ENCODE results near the gene SCP2.
A peak's percentile ranks its signal among the peaks of the same experiment; 100 is the strongest.

Gene SCP2

DNA sequence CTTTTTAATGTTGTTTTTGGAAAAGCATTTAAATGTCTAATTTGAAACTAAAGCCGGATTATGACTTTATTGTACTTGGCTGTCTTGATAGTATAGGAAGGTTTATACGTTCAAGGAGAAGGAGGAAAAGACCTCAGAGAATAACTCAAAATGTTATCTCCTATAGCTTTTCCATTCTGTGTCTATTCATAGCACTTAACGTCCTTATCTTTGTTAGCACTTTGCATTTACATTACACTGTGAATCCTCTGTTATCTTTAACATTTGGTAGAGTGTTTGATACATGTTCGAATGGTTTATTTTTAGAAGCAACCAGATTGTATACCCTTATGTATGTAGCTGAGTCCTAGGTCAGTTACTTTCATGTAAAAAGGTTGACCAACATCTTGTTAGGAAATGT is 84.1 kb downstream of the SCP2 start:
- no peak overlapping the region for H3K9ac ChIP-seq (ENCODE audit: low read length in 2 of 2)
- H3K4me3 ChIP-seq (ENCODE audit: low read length in 2 of 2) = no peak overlapping the region
- H3K36me3 ChIP-seq (ENCODE audit: control insufficient read depth in 2 of 2, insufficient read depth in 2 of 2, low read length in 2 of 2) = no peaks in the 10 kb centered on the region
- H3K9me3 ChIP-seq (ENCODE audit: control insufficient read depth in 2 of 2, low read length in 2 of 2) = no peaks in the 10 kb centered on the region
- H3K27me3 ChIP-seq (ENCODE audit: control insufficient read depth in 1 of 2, insufficient read depth in 2 of 2, low read length in 2 of 2) = no peaks in the 10 kb centered on the region
- H3K4me1 ChIP-seq (ENCODE audit: control insufficient read depth, insufficient read depth, low read length) = peaks cover 5% of the 10 kb centered on the region
- H3K27ac ChIP-seq (ENCODE audit: low read length) = no peak overlapping the region

DNA sequence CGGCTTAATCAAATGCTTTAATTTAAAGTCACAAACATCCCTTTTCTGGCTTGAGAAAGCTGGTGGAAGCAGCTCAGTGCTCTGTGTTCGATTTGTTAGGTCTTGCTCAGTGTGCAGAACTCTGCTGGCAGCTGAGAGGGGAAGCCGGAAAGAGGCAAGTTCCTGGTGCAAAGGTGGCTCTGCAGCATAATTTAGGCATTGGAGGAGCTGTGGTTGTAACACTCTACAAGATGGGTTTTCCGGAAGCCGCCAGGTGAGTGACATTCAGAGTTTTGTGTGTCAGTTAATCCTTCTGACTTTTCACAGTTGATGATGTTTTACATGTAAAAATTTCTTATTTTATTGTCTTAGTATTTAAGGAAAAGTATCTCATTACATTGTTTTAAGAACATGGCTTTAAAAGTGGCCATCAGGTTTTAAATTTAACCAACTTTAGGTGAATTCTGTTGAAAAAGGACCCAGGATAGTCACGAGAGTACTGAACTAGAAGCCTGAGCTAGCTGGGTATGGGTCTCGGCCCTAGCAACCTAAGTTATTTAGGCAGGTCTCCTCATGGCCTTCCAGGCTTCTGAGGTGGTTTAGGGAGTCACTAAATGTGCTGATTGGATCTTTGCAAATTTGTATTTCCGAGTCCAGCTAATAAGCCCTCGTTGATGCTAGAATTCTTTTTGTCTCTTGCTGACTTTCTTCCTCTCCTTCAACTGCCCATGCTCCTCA is 87.9 kb downstream of the SCP2 start:
- Histone ChIP-seq H3K9me3 (ENCODE audit: control insufficient read depth in 2 of 2, low read length in 2 of 2) (no peaks in the 10 kb centered on the region), H3K9ac (ENCODE audit: low read length in 2 of 2) (peak overlapping the region; percentile 60 to 77), H3K36me3 (ENCODE audit: control insufficient read depth in 2 of 2, insufficient read depth in 2 of 2, low read length in 2 of 2) (no peaks in the 10 kb centered on the region), H3K27ac (ENCODE audit: low read length) (no peak overlapping the region), H3K4me3 (ENCODE audit: low read length in 2 of 2) (peak overlapping the region; percentile 77 to 78), H3K4me1 (ENCODE audit: control insufficient read depth, insufficient read depth, low read length) (peaks cover 8% of the 10 kb centered on the region), H3K27me3 (ENCODE audit: control insufficient read depth in 1 of 2, insufficient read depth in 2 of 2, low read length in 2 of 2) (no peaks in the 10 kb centered on the region)

DNA sequence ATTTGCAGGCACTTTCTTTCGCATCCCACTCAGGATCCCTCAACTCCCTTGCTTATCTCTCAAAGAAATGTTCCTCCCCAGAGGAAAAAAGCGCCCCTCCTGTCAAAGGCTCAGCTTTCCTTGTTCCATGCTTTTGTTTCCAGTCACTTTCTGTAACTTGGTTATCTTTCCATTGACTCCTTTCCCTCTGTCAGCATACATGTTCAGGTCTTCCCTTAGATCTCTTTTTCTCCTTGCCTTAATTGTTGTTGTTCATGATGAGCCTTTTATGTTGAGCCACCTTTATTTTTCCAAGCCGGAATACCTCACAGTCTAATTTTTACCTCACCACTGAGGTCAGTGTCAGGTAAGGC is 88.4 kb downstream of the SCP2 start:
- H3K9ac ChIP-seq (ENCODE audit: low read length in 2 of 2) = peak overlapping the region; percentile 60 to 77

DNA sequence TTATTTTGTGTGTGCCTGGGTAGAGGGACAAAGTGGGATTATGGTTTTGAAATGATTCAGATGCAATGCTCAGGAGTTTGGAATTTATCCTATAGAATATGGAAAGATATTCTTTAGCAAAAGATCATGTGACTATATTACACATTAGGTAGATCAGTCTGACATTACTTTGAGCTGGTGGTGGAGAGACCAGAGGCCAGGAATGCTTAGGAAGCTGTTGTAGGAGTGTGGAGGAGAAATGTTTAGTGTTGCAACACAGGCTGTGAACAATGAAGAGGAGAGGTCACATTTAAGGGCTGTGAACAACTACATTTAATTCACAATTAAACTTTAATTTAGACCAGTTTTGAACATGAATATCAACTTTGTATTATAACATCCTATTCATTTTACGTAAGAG is 89.6 kb downstream of the SCP2 start:
- no peak overlapping the region for H3K9ac ChIP-seq (ENCODE audit: low read length in 2 of 2)
- H3K9me3 ChIP-seq (ENCODE audit: control insufficient read depth in 2 of 2, low read length in 2 of 2) = no peaks in the 10 kb centered on the region
- H3K4me3 ChIP-seq (ENCODE audit: low read length in 2 of 2) = no peak overlapping the region
- H3K27ac ChIP-seq (ENCODE audit: low read length) = no peak overlapping the region
- peaks cover 8% of the 10 kb centered on the region for H3K4me1 ChIP-seq (ENCODE audit: control insufficient read depth, insufficient read depth, low read length)
- no peaks in the 10 kb centered on the region for H3K27me3 ChIP-seq (ENCODE audit: control insufficient read depth in 1 of 2, insufficient read depth in 2 of 2, low read length in 2 of 2)
- no peaks in the 10 kb centered on the region for H3K36me3 ChIP-seq (ENCODE audit: control insufficient read depth in 2 of 2, insufficient read depth in 2 of 2, low read length in 2 of 2)

More for the DNA sequence above, 88.4 kb downstream of the SCP2 start:
- Histone ChIP-seq H3K4me3 (ENCODE audit: low read length in 2 of 2) (peak overlapping the region; percentile 77 to 78), H3K9me3 (ENCODE audit: control insufficient read depth in 2 of 2, low read length in 2 of 2) (no peaks in the 10 kb centered on the region), H3K36me3 (ENCODE audit: control insufficient read depth in 2 of 2, insufficient read depth in 2 of 2, low read length in 2 of 2) (no peaks in the 10 kb centered on the region), H3K27me3 (ENCODE audit: control insufficient read depth in 1 of 2, insufficient read depth in 2 of 2, low read length in 2 of 2) (no peaks in the 10 kb centered on the region), H3K4me1 (ENCODE audit: control insufficient read depth, insufficient read depth, low read length) (peaks cover 8% of the 10 kb centered on the region), H3K27ac (ENCODE audit: low read length) (no peak overlapping the region)

DNA sequence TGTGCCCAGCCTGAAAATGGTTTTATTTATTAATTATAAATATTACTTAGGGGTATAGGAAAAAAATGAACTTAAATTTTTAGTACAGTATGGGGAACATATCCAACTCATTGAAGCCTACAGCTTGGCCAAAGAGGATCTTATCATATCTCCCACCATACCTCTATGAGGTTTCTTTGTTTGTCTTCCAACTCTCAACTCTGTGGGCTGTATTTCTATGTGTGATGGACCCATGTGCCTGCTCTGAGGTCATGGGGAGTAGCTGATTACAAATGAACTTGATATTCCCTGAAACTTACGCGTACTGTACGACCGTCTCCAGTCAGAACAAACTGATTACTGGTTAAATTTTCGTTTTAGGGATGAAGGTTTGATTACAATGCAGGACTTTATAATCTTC is 93.5 kb downstream of the SCP2 start:
- Histone ChIP-seq H3K27me3 (ENCODE audit: control insufficient read depth in 1 of 2, insufficient read depth in 2 of 2, low read length in 2 of 2) (no peaks in the 10 kb centered on the region), H3K27ac (ENCODE audit: low read length) (no peak overlapping the region), H3K36me3 (ENCODE audit: control insufficient read depth in 2 of 2, insufficient read depth in 2 of 2, low read length in 2 of 2) (no peaks in the 10 kb centered on the region), H3K4me3 (ENCODE audit: low read length in 2 of 2) (no peak overlapping the region), H3K4me1 (ENCODE audit: control insufficient read depth, insufficient read depth, low read length) (peaks cover 15% of the 10 kb centered on the region), H3K9me3 (ENCODE audit: control insufficient read depth in 2 of 2, low read length in 2 of 2) (no peaks in the 10 kb centered on the region), H3K9ac (ENCODE audit: low read length in 2 of 2) (no peak overlapping the region)

DNA sequence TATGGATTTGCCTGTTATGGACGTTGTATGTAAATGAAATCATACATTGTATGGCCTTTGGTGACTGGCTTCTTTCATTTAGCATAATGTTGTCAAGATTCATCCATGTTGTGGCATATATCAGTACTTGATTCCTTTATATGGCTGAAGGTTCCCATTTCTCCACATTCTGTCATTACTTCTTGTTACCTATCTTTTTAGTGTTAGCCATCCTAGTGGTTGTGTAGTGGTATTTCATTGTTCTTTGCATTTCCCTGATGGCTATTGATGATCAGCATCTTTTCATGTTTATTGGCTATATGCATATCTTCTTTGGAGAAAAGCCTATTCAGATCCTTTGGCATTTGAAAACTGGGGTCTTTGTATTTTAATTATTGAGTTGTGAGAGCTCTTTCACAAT is 95.1 kb downstream of the SCP2 start:
- peaks cover 15% of the 10 kb centered on the region for H3K4me1 ChIP-seq (ENCODE audit: control insufficient read depth, insufficient read depth, low read length)
- no peak overlapping the region for H3K27ac ChIP-seq (ENCODE audit: low read length)
- no peaks in the 10 kb centered on the region for H3K36me3 ChIP-seq (ENCODE audit: control insufficient read depth in 2 of 2, insufficient read depth in 2 of 2, low read length in 2 of 2)
- H3K9ac ChIP-seq (ENCODE audit: low read length in 2 of 2) = no peak overlapping the region
- no peaks in the 10 kb centered on the region for H3K9me3 ChIP-seq (ENCODE audit: control insufficient read depth in 2 of 2, low read length in 2 of 2)
- H3K27me3 ChIP-seq (ENCODE audit: control insufficient read depth in 1 of 2, insufficient read depth in 2 of 2, low read length in 2 of 2) = no peaks in the 10 kb centered on the region
- H3K4me3 ChIP-seq (ENCODE audit: low read length in 2 of 2) = no peak overlapping the region

DNA sequence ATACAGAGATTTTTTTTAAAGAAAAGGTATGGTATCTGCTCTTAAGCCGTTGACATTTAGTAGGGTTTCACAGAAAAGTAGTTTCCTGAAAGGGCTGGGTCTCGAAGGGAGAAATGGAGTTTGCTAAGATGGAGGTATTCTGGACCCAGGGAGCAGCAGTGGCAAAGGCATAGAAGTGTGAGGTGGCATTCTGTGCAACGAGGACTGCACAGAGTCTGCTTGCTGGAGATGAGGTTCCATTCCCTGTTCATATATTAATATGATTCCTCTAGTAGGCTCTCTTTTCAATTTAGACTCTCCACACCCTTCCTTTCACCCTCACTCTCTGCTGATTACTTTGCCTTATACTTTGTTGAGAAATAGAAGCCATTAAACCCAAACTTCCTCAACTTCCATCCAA is 96.5 kb downstream of the SCP2 start:
- Histone ChIP-seq H3K27me3 (ENCODE audit: control insufficient read depth in 1 of 2, insufficient read depth in 2 of 2, low read length in 2 of 2) (no peaks in the 10 kb centered on the region), H3K9me3 (ENCODE audit: control insufficient read depth in 2 of 2, low read length in 2 of 2) (no peaks in the 10 kb centered on the region), H3K4me3 (ENCODE audit: low read length in 2 of 2) (no peak overlapping the region), H3K4me1 (ENCODE audit: control insufficient read depth, insufficient read depth, low read length) (peaks cover 15% of the 10 kb centered on the region), H3K9ac (ENCODE audit: low read length in 2 of 2) (no peak overlapping the region), H3K36me3 (ENCODE audit: control insufficient read depth in 2 of 2, insufficient read depth in 2 of 2, low read length in 2 of 2) (no peaks in the 10 kb centered on the region), H3K27ac (ENCODE audit: low read length) (no peak overlapping the region)

DNA sequence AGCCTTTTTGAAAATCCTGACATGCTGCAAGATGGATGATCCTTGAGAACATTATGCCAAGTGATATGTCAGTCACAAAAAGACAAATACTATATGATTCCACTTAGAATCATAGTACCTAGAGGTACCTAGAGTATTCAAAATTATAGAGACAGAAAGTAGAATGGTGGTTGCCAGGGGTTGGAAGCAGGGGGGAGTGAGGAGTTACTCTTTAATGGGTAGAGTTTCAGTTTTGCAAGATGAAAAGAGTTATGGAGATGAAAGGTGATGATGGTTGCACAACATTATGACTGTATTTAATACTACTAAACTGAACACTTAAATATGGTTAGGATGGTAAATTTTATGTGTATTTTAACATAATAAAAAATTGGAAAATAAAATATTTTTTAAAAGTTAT is 97.0 kb downstream of the SCP2 start:
- no peaks in the 10 kb centered on the region for H3K27me3 ChIP-seq (ENCODE audit: control insufficient read depth in 1 of 2, insufficient read depth in 2 of 2, low read length in 2 of 2)
- no peak overlapping the region for H3K4me3 ChIP-seq (ENCODE audit: low read length in 2 of 2)
- H3K9ac ChIP-seq (ENCODE audit: low read length in 2 of 2) = no peak overlapping the region
- no peak overlapping the region for H3K27ac ChIP-seq (ENCODE audit: low read length)
- peaks cover 15% of the 10 kb centered on the region for H3K4me1 ChIP-seq (ENCODE audit: control insufficient read depth, insufficient read depth, low read length)
- no peaks in the 10 kb centered on the region for H3K36me3 ChIP-seq (ENCODE audit: control insufficient read depth in 2 of 2, insufficient read depth in 2 of 2, low read length in 2 of 2)
- no peaks in the 10 kb centered on the region for H3K9me3 ChIP-seq (ENCODE audit: control insufficient read depth in 2 of 2, low read length in 2 of 2)

DNA sequence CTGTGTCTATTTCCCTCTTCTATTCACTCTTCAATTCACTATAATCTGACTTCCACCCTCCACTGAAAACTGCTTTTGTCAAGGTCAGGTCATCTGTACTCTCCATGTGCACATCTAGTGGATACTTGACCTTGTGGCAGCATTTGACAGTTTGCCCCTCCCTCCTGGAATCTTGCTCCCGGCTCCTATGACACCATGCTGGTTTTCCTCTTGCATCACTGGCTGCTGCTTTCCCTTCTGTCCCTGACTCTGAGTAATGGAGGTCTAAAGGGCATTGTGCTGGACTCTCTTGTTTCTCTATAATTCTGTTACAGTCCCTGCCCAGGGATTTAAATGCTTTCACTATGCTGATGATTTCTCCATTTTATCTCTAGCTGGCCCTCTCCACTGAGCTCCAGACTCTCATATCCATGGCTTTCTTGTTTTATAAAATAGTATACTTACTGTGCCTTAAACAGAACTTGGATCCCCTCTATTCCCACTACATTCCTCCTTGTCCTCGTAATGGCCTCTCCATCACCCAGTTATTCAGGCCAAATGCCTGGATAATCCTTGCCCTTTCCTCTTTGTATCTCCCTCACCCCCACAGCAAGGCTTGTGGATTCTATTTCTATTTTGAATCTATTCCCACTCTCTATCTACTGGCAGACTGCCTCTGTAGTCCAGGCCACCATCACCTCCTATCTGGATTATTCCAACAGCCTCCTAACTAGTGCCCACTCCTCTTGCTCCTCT is 98.1 kb downstream of the SCP2 start:
- H3K27me3 ChIP-seq (ENCODE audit: control insufficient read depth in 1 of 2, insufficient read depth in 2 of 2, low read length in 2 of 2) = no peaks in the 10 kb centered on the region
- peaks cover 15% of the 10 kb centered on the region for H3K4me1 ChIP-seq (ENCODE audit: control insufficient read depth, insufficient read depth, low read length)
- peaks cover 2 to 3% of the 10 kb centered on the region in 2 donors for H3K36me3 ChIP-seq (ENCODE audit: control insufficient read depth in 2 of 2, insufficient read depth in 2 of 2, low read length in 2 of 2)
- H3K27ac ChIP-seq (ENCODE audit: low read length) = peak overlapping the region; percentile 91
- H3K9ac ChIP-seq (ENCODE audit: low read length in 2 of 2) = peak overlapping the region in 1 of 2 donors; percentile 37
- peak overlapping the region; percentile 2 to 35 for H3K4me3 ChIP-seq (ENCODE audit: low read length in 2 of 2)
- H3K9me3 ChIP-seq (ENCODE audit: control insufficient read depth in 2 of 2, low read length in 2 of 2) = no peaks in the 10 kb centered on the region

DNA sequence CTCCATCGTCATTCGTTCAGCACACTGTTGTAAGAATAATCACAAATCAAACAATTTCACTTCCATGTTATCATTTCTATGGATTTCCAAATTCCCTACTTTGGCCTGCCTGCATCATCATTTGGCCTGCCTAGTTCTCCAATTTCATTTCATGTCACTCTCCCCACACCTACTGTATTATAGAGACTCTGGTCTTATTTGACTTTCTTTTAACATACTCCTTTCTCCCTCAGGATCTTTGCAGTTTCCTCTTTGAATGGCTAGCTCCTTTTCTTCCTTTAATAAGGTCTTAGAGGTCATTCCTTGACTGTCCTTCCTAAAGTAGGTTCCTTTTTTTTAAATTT is 98.7 kb downstream of the SCP2 start:
- H3K9me3 ChIP-seq (ENCODE audit: control insufficient read depth in 2 of 2, low read length in 2 of 2) = no peaks in the 10 kb centered on the region
- peak overlapping the region; percentile 2 to 35 for H3K4me3 ChIP-seq (ENCODE audit: low read length in 2 of 2)
- peak overlapping the region in 1 of 2 donors; percentile 37 for H3K9ac ChIP-seq (ENCODE audit: low read length in 2 of 2)
- H3K27ac ChIP-seq (ENCODE audit: low read length) = peak overlapping the region; percentile 91
- H3K27me3 ChIP-seq (ENCODE audit: control insufficient read depth in 1 of 2, insufficient read depth in 2 of 2, low read length in 2 of 2) = no peaks in the 10 kb centered on the region
- H3K36me3 ChIP-seq (ENCODE audit: control insufficient read depth in 2 of 2, insufficient read depth in 2 of 2, low read length in 2 of 2) = peaks cover 2 to 3% of the 10 kb centered on the region in 2 donors
- H3K4me1 ChIP-seq (ENCODE audit: control insufficient read depth, insufficient read depth, low read length) = peaks cover 15% of the 10 kb centered on the region

DNA sequence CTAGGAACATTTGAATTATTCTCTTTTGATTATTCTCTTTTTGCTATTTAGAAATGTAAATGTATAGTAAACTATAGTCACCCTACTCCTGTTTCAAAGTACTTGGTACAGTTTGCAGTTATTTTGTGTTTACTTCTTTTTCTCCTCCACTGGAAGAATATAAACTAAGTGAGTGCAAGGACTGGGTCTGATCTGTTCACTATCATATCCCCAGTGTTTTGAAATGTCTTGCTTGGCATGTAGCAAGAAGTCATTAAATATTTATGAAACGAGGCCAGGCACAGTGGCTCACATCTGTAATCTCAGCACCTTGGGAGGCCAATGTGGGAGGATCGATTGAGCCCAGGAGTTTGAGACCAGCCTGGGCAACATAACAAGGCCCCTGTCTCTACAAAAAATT is 99.2 kb downstream of the SCP2 start:
- no peaks in the 10 kb centered on the region for H3K27me3 ChIP-seq (ENCODE audit: control insufficient read depth in 1 of 2, insufficient read depth in 2 of 2, low read length in 2 of 2)
- no peak overlapping the region for H3K9ac ChIP-seq (ENCODE audit: low read length in 2 of 2)
- H3K9me3 ChIP-seq (ENCODE audit: control insufficient read depth in 2 of 2, low read length in 2 of 2) = no peaks in the 10 kb centered on the region
- peaks cover 15% of the 10 kb centered on the region for H3K4me1 ChIP-seq (ENCODE audit: control insufficient read depth, insufficient read depth, low read length)
- no peak overlapping the region for H3K4me3 ChIP-seq (ENCODE audit: low read length in 2 of 2)
- peak overlapping the region; percentile 63 for H3K27ac ChIP-seq (ENCODE audit: low read length)
- peaks cover 2 to 3% of the 10 kb centered on the region in 2 donors for H3K36me3 ChIP-seq (ENCODE audit: control insufficient read depth in 2 of 2, insufficient read depth in 2 of 2, low read length in 2 of 2)

All from stomach smooth muscle (tissue), 2 donors.